Muscle of arm (tissue), 14 donors: ENCODE measurements around the gene PKP4. TPM values are rescaled to one million over a fixed set of nuclear protein-coding genes. Genes with fewer than 3 reads are reported as not detected.
A peak's percentile ranks its signal among the peaks of the same experiment; 100 is the strongest.
"Not testable (repeated sequence)": the region's sequence is repeated elsewhere in the genome, so short reads cannot be mapped to it uniquely, and the experiment has no call there.

Experiments used
- DNase-seq: peaks from one replicate; pipeline ENCODE4 v3.0.0-alpha.2; 2013
- long read RNA-seq, 11 donors: transcript quantifications; one replicate each; lab custom pipeline, GENCODE V29; 2026
- polyA plus RNA-seq, 12 donors: library from polyadenylated mRNA; unstranded; fragments of 120-200 nt; gene quantifications; one replicate each; pipeline ENCODE4 v1.2.1, GENCODE V29; 2013; ENCODE audit not compliant: insufficient read length in 12 of 12

PKP4 gene, protein sequence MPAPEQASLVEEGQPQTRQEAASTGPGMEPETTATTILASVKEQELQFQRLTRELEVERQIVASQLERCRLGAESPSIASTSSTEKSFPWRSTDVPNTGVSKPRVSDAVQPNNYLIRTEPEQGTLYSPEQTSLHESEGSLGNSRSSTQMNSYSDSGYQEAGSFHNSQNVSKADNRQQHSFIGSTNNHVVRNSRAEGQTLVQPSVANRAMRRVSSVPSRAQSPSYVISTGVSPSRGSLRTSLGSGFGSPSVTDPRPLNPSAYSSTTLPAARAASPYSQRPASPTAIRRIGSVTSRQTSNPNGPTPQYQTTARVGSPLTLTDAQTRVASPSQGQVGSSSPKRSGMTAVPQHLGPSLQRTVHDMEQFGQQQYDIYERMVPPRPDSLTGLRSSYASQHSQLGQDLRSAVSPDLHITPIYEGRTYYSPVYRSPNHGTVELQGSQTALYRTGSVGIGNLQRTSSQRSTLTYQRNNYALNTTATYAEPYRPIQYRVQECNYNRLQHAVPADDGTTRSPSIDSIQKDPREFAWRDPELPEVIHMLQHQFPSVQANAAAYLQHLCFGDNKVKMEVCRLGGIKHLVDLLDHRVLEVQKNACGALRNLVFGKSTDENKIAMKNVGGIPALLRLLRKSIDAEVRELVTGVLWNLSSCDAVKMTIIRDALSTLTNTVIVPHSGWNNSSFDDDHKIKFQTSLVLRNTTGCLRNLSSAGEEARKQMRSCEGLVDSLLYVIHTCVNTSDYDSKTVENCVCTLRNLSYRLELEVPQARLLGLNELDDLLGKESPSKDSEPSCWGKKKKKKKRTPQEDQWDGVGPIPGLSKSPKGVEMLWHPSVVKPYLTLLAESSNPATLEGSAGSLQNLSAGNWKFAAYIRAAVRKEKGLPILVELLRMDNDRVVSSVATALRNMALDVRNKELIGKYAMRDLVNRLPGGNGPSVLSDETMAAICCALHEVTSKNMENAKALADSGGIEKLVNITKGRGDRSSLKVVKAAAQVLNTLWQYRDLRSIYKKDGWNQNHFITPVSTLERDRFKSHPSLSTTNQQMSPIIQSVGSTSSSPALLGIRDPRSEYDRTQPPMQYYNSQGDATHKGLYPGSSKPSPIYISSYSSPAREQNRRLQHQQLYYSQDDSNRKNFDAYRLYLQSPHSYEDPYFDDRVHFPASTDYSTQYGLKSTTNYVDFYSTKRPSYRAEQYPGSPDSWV
- polyA plus RNA-seq, result 10 to 100 TPM in 11 of 12 donors, not detected in 1; 20.8 to 64.5 (median 29.0) TPM
- long read RNA-seq, donor 1, result 0 reads
- long read RNA-seq, donor 2, partial matches to known transcripts, result 0 of 12 reads
- long read RNA-seq, donor 2, other reads (novel, unspliced or antisense), result 12 of 12 reads
- long read RNA-seq, donor 3, partial matches to known transcripts, result 0 of 1 reads
- long read RNA-seq, donor 3, other reads (novel, unspliced or antisense), result 0 of 1 reads
- long read RNA-seq, donor 4, result 0 reads
- long read RNA-seq, donor 5, partial matches to known transcripts, result 0 of 2 reads
- long read RNA-seq, donor 5, other reads (novel, unspliced or antisense), result 0 of 2 reads
- long read RNA-seq, donor 6, partial matches to known transcripts, result 0 of 2 reads
- long read RNA-seq, donor 6, other reads (novel, unspliced or antisense), result 0 of 2 reads
- long read RNA-seq, donor 7, partial matches to known transcripts, result 0 of 4 reads
- long read RNA-seq, donor 7, other reads (novel, unspliced or antisense), result 0 of 4 reads
- long read RNA-seq, donor 8, partial matches to known transcripts, result 0 of 1 reads
- long read RNA-seq, donor 8, other reads (novel, unspliced or antisense), result 0 of 1 reads
- long read RNA-seq, donor 9, partial matches to known transcripts, result 22 of 23 reads
- long read RNA-seq, donor 9, other reads (novel, unspliced or antisense), result 0 of 23 reads
- long read RNA-seq, donor 10, partial matches to known transcripts, result 0 of 3 reads
- long read RNA-seq, donor 10, other reads (novel, unspliced or antisense), result 0 of 3 reads
- long read RNA-seq, donor 11, partial matches to known transcripts, result 0 of 1 reads
- long read RNA-seq, donor 11, other reads (novel, unspliced or antisense), result 0 of 1 reads

DNA sequence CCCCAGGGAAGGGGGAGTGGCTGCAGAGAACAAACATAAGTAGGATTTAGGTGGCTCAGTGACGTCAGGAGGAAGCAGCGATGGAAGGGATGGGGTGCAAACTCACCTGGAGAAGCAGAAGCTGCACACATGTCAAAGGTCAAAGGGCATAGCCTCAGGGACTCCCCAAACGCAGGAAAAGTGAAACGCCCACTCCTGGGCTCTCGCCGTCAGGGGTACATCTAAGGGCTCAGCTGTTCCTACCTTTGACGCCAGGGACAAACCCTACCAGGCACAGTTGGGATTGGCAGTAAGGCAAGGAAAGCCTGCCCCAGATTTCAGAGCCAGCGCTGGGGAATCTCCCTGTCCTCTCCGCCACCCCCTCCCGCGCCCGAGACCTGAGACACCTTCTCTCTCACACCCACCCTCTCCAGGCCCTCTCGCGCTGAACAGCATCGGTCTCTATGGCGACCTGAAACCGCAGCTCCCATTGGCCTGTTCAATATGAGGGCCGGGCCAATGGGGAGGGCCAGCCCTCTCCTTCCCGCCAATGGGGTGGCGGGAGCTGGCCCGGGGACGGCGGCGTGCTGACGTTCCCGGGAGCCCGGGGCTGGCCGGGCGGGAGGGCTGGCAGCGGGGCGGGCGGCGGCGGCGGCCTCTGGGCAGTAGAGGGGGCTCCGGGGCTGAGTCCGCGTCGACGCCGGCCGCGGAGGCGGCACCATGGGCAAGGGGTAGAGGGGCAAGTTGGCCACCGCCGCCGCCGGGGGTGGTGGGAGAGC lies at the start of gene PKP4, which contains the start of gene CCDC148:
Gene PKP4, plus strand, starts transcription at position 644 of the 758 bp plus-strand sequence. CDS start 76,233 bp downstream, outside the sequence.
Gene CCDC148, minus strand, starts transcription at position 445 of the 758 bp plus-strand sequence. Its CDS starts 314 bp downstream, at position 131.
- DNase-seq, result peak; percentile 91

DNA sequence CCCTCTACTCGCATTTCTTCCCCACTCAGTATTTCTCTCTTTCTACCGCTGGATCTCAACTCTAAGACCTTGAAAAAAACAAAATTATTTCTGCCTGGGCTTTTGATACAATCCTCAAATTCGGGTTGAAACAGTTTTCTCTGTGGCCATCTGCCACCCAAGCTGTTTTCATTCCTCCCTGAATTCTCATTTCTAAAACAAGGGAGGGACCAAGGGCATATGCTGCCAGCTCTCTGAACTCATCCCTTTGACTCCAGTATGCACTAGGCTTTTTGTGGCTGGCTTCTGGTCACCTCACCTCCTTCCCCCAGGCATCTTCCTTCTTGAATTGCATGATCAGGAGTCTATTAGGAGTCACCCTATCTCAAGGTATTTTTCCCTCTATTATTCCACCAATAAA lies 49.7 kb upstream of the PKP4 start:
- DNase-seq, result no peak

DNA sequence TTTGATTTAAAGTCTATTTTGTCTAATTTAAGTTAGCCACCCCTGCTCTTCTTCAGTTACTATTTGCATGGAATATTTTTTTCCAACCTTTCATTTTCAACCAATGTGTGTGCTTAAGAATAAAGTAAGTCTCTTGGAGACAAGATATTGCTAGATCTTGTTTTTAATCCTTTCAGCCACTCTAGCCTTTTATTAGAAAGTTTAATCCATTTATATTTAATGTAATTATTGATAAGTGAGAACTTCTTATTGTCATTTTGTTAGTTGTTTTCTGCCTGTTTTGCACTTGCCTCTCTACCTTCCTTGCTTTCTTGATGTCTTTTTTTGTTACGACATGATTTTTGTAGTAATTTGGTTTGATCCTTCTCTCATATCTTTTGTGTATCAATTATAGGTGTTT lies 46.6 kb upstream of the PKP4 start:
- DNase-seq, result no peak

DNA sequence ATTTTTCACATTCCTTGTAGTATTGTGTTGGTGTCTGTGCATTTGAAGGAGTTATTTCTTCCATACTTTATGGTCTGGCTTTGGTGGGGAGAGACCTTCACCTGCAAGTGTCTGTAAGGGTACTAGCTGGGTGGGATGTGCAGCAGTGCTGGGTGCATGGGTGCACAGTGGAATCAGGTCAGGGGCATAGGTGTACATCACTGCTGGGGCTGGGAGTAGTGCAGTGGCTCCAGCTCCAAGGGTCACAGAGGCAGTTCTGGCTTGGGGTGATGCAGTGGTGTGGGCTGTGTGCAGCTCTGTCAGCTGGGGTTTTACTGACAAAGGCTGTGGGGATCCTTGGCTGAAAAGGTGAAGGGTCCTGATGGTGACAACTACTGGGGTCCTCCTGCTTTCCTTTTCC lies 45.0 kb upstream of the PKP4 start:
- no peak for DNase-seq

DNA sequence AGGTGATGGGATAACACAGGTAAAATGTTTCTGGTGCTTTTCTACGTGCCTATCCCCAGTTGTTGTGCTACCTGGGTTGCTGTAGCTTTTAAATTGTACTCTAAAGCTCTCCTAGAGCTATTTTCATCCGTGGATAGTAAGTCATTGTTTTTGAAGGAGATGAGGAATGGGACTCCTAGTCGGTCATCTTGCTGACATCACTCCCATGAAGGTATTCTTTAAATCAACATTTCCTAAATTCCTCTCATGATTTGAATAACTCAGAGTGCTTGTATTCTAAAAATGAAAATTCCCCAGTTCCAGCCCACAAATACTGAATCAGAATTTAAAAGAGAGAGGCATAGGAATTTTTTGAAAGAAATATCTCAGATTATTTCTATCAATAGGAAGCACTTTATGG lies 44.5 kb upstream of the PKP4 start:
- no peak for DNase-seq

DNA sequence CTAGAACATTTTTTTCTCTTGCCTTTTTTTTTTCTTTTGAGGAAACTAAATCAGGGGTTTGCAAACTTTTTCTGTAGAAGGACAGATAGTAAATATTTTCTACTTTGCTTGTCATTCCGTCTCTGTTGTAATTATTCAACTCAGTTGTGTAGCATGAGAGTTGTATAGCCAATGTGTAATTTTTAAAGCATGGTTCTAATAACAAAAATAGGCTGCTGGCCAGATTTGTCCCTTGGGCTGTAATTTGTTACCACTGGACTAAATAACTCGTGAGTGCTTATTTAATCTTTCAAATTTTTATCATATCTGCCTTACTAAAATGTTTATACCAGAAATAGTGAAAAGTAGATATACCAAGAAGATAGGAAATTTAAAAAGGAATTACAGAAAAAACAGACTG lies 43.2 kb upstream of the PKP4 start:
- DNase-seq, result no peak

DNA sequence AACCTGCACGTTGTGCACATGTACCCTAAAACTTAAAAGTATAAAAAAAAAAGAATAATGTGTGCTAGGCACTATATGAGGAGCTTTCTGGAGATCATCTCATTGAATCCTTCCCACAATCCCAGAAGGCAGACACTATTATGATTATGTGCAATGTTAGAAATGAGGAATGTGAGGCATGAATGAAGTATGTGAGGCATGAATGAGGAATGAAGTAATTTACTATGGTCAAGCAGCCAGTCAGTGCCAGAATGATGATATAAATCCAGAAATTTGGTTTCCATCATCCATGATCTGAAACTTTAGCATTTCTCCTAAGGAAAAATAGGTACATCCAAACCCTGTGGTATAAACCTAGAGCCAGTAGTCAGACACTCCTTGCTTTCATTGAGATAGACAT lies 42.2 kb upstream of the PKP4 start:
- DNase-seq, result no peak

DNA sequence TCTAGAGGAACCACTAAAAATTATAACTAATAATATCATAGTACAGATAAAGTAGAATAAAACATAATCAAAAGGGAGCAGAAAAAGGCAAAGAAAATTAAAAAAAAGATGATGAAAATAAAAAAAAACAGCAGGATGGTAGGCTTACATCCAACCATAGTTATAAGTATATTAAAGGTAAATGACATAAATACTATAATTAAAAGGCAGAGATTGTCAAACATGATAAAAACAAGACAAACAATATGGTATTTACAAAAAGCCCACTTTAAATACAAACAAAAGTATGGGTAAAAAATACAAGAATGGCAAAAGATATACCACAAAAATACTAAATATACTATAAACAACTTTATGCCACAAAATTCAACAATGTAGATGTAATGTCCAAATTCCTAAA lies 24.6 kb upstream of the PKP4 start:
- no peak for DNase-seq

DNA sequence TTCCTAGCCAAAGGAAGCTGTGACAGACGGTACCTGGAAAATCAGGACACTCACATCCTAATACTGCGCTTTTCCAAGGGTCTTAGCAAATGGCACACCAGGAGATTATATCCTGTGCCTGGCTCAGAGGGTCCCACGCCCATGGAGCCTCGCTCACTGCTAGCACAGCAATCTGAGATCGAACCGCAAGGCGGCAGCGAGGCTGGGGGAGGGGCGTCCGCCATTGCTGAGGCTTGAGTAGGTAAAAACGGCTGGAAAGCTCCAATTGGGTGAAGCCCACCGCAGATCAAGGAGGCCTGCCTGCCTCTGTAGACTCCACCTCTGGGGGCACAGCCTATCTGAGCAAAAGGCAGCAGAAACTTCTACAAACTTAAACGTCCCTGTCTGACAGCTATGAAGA lies 23.0 kb upstream of the PKP4 start:
- DNase-seq, result not testable (repeated sequence)

DNA sequence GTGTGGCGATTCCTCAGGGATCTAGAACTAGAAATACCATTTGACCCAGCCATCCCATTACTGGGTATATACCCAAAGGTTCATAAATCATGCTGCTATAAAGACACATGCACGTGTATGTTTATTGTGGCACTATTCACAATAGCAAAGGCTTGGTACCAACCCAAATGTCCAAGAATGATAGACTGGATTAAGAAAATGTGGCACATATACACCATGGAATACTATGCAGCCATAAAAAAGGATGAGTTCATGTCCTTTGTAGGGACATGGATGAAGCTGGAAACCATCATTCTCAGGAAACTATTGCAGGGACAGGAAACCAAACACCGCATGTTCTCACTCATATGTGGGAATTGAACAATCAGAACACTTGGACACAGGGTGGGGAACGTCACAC lies 17.7 kb upstream of the PKP4 start:
- not testable (repeated sequence) for DNase-seq

DNA sequence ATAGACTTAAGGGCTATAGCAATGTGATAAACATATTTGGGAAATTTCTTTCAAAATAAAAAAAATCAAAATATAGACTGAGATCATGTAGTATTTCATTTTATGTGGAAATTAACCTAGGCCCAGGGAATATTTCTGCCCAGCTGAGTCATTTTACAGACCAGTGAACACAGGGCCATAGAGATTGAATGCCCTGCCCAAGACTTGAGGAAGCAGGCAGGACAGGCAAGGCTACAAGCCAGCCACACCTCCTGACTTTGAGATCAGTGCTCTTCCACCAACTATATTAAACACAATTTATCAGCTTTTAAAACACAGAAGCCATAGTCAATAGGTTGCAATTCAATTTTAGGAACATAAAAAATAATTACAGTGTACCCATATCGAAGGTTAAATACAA lies 13.1 kb upstream of the PKP4 start:
- DNase-seq, result no peak

DNA sequence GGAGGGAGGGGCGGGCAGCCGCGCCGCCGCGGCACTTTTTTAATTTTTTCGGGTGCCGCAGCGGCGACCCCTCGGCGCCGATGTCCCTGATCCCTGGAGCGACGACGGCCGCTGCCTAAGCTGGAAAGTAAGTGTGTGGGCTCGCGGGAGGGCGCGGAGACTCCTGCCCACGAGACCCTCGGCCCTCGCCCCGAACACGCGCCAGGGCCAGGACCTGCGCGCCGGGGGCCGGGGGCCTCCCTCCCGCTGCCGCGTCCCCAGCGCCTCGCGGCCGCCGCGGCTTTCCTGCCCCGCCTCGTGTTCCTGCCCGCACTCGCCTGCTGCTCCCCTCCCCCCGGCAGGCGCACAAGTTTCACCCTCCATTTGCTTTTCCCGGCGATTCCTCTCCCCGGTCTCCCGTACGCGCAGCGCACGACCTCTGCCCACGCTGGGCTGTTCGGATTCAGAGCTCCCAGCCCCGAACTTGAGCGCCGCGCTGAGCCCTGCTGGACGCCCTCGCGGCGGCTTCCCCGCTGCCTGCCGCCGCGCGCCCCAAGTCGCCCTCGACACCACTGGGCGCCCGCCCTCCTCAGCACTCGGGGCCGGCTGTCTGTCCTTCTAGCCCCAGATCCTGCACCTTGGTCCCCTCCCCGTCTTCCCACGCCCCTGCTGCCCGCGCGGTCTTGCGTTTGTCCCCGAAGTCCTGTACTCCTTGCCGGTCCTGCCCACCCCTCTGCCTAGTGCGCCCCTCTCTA lies 507 bp downstream of the PKP4 start:
- DNase-seq, result peak; percentile 59

DNA sequence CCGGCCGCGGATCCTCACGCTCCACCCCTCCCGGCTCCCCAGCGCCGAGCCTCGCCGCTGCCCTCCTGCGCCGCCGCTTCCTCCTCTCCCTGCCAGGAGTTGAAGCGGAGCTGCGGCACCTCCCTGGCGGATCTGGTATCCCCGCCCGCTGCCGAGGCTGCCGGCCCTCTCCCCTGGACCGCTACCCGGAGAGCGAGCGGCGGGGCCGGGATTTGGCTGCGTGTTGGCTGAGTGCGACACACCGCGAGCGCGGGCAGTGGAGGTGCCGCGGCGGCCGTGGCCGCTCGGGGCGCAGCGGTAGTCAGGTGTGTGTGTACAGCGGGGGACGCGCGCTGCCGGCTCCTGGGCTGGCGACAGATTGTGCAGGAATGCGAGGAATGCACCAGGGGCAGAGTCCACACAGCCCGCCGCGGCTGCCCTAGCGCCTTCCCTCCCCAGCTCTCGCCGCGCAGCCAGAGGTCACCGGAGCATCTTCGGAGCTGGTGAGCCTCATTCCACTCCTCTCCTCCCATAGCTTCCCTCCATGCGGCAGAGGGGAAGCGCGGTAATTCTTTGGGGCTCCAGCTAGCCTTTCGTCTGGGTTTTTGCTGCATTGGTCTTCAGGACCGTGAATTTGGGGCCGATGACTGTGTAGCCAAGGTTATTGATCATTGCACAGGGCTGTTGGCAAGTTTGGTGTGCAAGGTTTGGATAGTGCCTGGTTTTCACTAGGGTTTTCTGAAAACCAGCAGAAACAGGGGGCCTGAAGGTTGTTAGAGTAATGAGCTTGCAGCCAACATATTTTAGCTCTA lies 1.3 kb downstream of the PKP4 start:
- peak; percentile 61 for DNase-seq

DNA sequence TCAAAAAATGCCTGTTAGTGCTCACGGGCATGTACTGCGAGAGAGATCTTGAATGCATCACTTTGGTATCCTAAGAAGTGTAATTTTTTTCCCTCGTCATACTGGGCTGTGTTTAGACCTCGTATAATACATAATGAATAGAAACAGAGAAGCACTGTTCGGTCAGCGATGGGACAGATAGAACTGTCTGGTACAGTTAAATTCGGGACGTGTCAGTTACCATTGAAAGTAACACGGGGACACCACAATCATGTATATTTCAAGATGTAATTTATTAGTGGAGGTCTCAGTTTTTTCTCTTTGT lies 1.8 kb downstream of the PKP4 start:
- peak; percentile 5 for DNase-seq

DNA sequence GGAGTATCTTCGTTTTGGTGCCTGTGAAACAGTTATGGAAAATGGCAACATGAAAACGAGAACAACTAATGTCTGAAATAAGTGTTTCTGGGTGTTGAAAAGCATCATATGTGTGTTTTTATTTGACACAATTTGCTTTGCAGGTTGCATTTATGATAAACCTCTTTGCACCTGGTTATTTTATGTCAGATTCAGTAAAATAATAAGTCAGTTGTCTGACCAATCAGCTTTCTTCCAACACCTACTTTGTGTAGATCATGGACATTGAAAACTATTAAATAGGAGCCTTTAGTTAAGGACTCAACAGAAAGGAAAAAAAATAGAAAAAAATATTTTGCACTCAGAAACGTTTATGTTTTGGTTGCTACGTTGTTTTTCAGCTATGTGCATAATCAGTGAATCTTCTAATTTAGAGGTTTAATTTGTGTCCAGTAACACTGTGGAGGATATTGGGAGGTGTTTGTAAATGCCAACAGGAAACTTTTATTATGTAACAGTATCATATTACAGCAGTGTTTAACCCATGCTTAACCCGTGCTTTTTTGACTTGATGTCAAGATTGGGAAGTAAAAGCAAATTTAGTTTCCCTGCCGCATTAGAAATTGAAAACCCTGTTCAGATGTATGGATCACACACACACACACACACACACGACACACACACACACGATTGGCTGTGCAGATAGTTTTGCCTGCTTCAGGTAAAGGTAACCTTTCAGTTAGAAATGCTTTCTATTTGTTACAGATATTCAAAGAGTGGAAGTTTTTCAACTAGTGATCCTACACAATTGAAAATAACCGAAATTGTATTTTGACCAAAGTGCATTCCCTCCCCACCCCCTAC lies 2.6 kb downstream of the PKP4 start:
- no peak for DNase-seq

DNA sequence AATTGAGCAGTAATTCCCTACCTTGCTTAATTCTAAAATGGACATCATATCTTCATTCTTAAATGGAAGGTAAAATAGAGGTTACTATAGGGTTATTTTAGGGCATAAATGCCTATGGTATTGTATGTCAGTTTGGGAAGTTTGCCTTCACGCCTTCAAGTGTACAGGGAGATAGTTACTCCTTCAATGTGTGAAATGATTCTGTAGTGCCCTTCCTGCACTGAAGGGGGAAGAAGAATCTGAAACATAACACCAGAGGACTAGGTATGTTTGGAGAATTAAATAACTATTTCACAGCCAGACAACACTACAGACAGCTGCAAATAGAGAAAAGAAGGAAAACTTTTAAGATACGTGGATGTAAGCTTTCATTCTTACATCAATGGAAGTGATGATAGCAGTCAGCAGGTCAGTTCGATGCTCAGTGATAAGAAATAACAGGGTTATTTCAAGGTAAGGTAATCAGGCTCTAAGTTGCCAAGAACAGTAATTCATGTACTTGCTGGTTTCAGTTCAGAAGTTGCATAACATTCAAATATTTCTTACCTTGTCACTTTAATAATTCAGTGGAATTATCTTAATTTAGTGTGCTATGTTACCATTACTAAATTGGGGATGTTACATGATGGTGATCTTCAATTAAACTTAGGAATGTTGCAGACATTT lies 4.0 kb downstream of the PKP4 start:
- DNase-seq, result no peak
